ENCODE data around the gene TMEM271.

TMEM271 gene

DNA sequence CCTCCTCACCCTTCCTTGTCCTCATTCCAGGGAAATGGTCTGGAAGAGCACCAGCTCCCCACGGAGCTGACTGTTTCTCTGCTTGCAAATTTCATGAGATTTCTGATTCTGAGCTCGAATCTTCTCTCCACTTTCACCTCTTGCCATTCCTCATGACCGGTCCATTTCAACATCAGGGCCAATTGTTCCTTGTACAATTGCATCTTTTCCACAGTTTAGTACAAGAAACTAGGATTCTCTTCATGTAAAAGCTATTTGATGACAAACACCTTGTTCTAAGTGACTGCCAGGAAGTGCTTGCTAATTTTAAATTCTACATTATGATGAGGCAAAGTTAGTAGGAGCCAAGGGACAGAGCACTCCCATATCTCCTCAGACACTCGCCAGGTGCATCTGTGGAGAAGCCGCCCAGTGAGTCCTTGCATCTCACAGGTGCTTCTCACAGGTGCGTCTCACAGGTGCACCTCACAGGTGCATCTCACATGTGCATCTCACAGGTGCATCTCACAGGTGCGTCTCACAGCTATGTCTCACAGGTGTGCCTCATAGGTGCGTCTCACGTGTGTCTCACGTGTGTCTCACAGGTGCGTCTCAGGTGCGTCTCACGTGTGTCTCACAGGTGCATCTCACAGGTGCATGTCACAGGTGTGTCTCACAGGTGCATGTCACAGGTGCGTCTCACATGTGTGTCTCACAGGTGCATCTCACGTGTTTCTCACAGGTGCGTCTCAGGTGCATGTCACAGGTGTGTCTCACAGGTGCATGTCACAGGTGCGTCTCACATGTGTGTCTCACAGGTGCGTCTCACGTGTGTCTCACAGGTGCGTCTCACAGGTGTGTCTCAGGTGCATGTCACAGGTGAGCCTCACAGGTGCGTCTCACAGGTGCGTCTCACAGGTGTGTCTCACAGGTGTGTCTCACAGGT lies 46.2 kb upstream of the TMEM271 start:
- DNase-seq (ENCODE audit: low spot score) = no peak
- no peak for TF ChIP-seq CTCF (IDR thresholded peaks at IDR 0.05; ENCODE audit: extremely low read depth, missing control alignments)

DNA sequence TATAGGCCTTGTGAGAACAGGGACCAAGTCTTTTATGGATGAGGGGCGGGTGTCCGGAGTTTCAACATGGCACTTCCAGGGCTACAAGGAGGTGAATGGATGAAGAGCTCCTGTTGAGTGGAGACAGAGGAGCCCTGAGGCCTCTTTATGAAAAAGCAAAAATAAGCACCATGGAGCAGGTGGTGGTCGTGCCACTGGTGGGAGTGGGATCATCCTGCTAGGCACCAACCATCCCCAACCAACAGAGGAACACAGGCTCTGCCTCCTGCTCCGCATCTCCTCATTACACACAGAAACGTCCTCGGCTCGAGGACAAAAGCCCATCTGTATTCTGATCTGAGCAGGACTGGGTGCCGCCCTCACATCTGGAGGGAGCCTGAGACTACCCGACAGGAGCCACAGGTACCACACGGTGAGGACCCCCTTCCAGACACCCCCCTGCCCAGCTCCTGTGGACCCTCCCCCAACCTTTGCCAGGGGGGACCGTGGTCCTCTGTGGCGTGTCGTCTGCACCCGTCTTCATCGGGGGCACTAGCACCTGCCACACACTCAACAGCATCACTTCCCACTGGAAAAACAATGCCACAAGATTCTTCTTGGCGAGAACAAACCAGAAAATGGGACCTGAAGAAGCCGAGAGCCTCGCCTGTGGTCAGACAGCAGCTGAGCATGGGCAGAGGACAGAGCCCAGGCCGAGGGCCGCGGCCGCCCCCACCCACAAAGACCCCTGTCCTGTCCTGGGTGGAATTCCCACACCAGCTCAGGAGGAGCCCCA lies 45.4 kb upstream of the TMEM271 start:
- TF ChIP-seq CTCF (IDR thresholded peaks at IDR 0.05; ENCODE audit: extremely low read depth, missing control alignments) = no peak
- DNase-seq (ENCODE audit: low spot score) = no peak

- TF ChIP-seq CTCF (IDR thresholded peaks at IDR 0.05; ENCODE audit: extremely low read depth, missing control alignments) = no peak
- no peak for DNase-seq (ENCODE audit: low spot score)
Observed at GRCh38 chr4:620851-621261, 44.8 kb upstream of the TMEM271 start.

DNA sequence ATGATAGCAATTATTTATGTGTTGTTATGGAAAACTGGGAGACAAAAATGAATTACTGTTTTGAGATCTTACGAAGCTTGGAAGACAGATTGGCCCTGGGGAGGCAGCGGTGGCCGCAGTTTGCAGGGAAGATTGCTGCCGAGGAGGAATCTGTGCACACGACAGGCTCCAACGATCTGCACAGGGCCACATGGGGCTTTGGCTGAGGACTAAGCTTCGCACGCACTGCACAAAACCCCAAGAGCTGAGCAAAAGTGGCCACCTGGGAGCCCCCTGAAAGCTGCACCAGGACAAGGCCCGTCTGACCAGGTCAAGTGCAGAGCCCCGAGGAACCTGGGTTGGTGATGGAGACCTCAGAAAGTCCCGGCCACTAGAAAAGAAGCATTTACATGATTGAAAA lies 44.1 kb upstream of the TMEM271 start:
- no peak for TF ChIP-seq CTCF (IDR thresholded peaks at IDR 0.05; ENCODE audit: extremely low read depth, missing control alignments)
- no peak for DNase-seq (ENCODE audit: low spot score)

GRCh38 chr4:617644-618641 lies 41.8 kb upstream of the TMEM271 start:
- no peak for TF ChIP-seq CTCF (IDR thresholded peaks at IDR 0.05; ENCODE audit: extremely low read depth, missing control alignments)
- no peak for DNase-seq (ENCODE audit: low spot score)

DNA sequence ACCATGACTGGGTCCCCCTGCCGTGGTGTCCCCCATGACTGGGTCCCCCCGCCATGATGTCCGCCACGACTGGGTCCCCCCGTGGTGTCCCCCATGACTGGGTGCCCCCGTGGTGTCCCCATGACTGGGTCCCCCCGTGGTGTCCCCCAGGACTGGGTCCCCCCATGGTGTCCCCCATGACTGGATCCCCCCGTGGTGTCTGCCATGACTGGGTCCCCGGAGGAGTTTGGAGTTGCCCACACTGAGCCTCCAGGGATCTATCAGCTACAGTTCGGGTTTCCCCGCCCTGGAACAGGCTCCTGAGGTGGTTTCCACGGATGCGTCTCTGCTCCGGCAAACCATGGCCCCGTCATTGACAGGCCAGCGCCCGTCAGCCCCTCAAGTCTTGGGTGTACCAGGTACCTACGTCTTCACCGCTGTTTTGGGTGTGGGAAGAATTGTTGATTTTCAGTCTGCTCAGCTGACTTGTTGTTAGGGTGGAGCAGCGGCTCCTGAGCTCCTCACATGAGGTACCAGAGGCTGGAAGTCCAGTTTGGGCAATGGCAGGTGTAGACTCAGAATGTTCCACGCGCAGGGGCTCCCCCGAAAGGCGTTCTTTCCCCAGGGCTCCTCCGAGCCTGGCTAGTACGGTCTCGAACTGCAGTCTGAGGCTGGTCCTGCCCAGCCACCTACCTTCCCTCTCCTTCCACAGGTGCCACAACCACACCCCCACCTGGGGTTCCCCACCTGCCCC lies 41.0 kb upstream of the TMEM271 start:
- no peak for DNase-seq (ENCODE audit: low spot score)
- TF ChIP-seq CTCF (IDR thresholded peaks at IDR 0.05; ENCODE audit: extremely low read depth, missing control alignments) = no peak

All from GM20000 (cell line).